Stromal cell of bone marrow (primary cell): ENCODE measurements around the gene CD244.
"Not testable (repeated sequence)": the region's sequence is repeated elsewhere in the genome, so short reads cannot be mapped to it uniquely, and the experiment has no call there.

Experiments
- DNase-seq: peaks from one replicate; pipeline ENCODE4 v3.0.0-alpha.2; 2012; ENCODE audit warnings: low read depth

The CD244 gene

GRCh38 chr1:160879056-160879455, 16.4 kb upstream of the CD244 start:
- no peak for DNase-seq

DNA sequence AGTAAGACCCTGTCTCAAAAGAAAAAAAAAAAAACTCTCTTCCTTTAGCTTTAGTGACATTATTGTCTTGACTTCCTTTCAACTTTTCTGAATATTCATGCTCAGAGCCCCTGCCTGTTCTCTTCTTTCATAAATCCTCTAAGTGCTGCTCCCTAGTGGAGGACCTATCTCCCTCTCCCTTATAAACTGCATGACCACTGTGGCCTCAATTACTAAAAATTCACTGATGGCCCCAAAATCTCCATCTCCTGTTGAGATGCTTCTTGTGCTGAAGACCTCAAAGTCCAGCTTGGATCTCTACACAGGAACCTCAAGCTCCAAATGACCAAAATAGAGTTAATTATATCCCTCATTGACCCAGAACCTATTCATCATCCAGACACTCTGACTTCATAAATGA, 14.5 kb upstream of the CD244 start:
- no peak for DNase-seq

GRCh38 chr1:160876311-160876710, 13.6 kb upstream of the CD244 start:
- DNase-seq = no peak

GRCh38 chr1:160875591-160875990, 12.9 kb upstream of the CD244 start:
- not testable (repeated sequence) for DNase-seq

GRCh38 chr1:160874935-160875334, 12.2 kb upstream of the CD244 start:
- no peak for DNase-seq

GRCh38 chr1:160868141-160868540, 5.5 kb upstream of the CD244 start:
- DNase-seq = no peak

- DNase-seq = not testable (repeated sequence)
These were observed 5.0 kb upstream of the CD244 start for GRCh38 chr1:160867651-160868050.

- DNase-seq = no peak
These were observed 4.1 kb upstream of the CD244 start for GRCh38 chr1:160866695-160867260.

DNA sequence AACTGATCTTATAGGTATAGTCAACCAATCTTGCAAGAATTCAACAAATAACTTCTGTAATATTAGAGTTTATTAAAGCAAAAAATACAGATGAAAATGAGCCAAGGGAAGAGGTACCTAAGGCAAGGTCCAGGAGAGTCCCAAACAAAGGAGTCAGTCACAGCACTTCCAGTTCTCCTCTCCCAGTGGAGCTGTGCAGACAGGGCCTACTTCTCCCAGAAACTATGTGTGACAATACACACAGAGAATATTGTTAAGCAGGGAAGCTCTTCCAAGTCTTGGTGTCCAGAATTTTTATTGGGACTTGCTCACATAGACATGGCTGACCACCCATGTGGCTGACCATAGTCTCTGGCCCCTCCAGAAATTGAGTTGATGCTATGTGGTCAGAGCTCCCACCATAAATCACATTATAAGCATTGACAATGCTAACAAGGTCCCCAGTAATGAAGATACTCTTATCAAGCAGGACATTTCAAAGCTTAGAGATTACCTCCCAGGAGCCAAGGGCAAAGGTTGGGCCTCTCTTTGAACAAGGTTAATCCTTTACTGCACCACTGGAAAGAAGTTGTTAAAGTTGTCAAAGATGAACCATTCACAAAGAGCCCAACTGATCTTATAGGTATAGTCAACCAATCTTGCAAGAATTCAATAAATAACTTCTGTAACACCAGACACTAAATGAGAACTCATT, 3.5 kb upstream of the CD244 start:
- no peak for DNase-seq

DNA sequence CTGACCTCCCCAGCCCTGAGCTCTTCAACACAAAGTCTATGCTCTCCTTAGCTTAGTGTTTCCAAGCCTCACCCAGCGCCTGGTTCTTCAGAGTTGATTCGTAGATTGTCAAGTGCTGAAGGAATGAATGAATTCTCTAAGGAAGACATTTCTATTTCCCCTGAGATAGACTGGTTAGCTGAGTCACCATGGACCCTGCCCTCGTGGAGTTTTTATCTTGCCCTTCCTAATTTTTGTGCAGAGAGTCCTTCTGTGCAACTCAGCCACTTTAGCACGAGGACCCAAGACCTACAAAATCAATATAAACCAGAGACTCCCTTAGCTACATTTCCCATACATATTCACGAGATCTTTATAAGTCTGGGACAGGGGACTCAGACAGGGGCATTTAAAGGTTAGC, 2.6 kb upstream of the CD244 start:
- no peak for DNase-seq

- DNase-seq = no peak
These were observed 1.5 kb upstream of the CD244 start for GRCh38 chr1:160864173-160864572.

- DNase-seq = no peak
These were observed 1.1 kb upstream of the CD244 start for GRCh38 chr1:160863774-160864131.

DNA sequence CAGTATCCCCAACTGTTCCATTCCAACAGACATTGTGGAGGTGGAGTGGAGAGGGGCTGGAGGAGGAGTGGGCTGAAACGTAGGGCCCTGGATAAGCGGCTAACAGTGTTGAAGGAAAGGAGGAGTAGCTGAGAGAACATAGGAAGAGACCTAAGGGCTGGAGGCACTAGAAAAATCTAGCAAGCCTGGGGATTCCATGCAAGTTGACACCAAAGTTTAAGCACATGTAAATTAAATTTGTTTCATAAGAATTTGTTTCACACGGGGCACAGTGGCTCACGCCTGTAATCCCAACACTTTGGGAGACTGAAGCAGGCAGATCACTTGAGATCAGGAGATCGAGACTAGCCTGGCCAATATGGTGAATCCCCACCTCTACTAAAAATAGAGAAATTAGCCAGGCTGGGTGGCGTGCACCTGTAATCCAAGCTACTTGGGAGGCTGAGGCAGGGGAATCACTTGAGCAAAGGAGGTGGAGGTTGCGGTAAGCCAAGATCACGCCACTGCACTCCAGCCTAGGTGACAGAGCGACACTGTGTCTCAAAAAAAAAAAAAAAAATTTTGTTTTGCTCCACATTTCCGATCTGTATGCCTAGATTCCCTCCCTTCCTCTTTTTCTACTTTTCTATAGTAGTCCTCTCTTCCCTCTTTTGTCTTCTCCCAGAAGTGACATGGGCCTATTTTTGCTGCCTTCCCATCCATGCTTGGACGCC, 530 bp upstream of the CD244 start:
- DNase-seq = no peak

- no peak for DNase-seq
These were observed 1.7 kb downstream of the CD244 start for GRCh38 chr1:160860840-160861505.

DNA sequence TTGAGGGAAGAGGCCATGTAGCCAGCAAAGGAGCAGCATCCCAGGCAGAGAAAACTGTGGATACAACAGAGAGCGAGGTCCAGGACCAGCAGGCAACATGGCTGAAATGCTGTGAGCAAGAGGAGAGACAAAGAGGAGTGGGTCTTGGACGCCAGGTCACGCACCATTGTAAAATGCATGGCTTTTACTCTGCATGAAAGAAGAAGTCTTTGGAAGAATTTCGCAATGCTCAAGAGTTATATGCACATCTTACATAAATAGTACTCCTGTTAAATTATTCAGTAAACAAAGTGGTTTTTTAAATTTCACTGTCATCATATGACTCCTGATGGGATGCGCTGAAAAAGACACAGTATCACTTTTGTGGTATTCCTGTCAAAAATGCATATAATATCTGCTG, 3.5 kb downstream of the CD244 start:
- no peak for DNase-seq

DNA sequence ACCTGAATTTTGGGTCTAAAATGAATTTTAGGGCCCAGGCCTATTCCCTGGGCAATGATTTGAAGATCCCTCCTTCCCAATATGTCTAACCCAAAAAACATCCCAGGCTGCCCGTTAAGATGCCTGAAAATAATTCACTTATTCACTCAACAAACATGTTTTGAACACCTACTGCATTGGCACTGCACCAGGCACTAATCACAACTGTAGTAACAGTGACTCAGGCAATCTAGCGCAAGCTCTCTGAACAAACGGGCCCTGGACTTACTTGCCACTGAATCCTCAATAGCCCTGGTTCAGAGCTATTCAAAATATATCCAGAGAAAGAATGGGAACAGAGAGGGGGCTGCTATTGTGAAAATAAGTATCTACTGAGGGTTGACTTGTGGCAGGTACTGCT, 4.2 kb downstream of the CD244 start:
- DNase-seq = no peak

DNA sequence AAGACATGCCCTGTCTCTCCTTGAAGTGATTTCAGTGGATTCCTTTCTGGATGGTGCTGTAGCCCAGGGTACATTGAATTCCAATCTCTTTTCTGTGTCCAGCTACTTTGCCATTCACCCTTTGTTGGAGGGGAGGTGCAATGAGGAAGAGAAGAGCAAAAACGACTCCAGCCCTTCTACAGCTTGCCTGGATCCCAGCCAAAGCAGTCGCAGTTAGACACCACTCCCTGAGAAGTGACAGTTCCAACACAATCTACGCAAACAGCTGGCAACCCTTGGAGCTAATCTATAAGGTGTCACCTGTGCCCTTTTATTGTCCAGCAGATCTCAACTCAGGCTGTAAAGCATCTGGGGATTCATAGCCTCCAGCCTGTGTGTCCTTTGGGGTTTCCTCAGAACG, 4.6 kb downstream of the CD244 start:
- DNase-seq = no peak

DNA sequence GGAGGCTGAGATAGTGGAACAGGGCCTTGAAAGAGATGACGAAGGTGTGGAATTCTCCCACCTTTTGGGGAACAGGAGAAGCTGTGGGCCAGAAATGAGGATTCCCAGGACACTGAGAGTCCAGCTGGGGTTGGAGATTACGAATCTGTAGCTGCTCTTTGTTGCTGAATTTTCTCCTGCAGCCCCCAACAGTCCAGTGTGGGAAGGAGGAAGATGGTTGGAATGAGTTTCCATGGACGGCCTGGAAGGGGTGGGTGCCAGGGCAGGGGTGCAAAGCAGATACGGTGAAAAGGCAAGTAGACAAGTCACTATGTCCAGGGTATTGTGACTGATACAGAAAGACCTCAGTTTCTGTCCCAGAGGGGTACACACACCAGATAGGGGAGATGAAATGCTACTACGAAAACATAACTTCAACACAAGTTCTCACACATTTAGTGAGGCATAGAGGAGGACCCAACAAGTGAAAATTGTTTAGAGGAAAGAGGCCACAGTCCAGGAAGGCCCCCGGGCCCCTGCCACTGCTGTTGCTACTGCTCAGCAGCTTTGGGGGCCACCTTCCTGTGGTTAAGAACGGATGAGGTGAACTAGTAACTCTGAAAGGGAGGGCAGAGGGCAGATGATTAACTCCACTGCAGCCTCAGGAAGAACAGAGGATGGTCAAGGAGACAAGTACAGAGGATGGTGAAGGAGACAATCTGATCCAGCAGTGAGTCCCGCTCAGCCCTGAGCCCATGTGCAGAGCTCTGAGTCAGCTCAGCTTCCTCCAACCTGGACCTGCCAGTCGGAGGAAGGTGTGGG, 7.3 kb downstream of the CD244 start:
- no peak for DNase-seq

GRCh38 chr1:160853754-160854153, 8.9 kb downstream of the CD244 start:
- DNase-seq = no peak

DNA sequence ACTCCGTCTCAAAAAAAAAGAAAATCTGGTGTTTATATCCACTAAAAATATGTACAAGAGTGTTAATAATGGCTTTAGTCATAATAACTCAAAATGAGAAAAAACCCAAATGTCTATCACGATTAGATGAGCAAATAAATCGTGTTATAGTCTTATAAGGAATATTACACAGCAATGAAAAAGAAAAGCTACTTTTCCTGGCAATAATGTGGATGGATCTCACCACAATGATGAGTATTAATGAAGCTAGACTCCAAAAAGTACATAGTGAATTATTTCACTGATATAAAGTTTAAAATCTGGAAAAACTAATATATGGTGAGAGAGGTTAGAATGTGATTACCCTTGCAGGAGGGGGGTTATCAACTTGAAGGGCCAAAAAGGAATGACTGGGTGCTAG, 9.7 kb downstream of the CD244 start:
- no peak for DNase-seq

- no peak for DNase-seq
These were observed 11.7 kb downstream of the CD244 start for GRCh38 chr1:160850993-160851392.

DNA sequence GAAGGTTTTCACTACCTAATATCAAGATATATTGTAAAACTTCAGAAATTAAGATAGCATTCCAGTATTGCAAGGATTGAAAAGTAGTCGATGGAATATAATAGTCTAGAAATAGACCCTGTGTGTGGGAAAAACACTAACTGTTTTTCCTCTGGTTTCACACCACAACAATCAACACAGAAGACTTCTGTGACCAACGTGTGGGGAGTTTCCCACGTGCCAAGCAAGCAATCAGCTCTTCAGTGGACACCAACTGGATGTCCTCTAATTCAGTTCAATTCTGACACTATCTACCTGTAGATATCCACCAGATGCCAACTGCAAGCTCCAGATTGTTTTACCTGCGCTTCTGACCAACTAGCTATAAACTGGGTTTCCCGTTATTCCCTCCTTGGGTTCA, 12.1 kb downstream of the CD244 start:
- DNase-seq = no peak
